Measurements from ENCODE around the gene HJURP.

GRCh38 chr2:233838251-233838650 is 16.1 kb downstream of the HJURP start:
- TF ChIP-seq CTCF (IDR thresholded peaks at IDR 0.05) (no peak), POLR2A (IDR thresholded peaks at IDR 0.05) (no peak)
